ENCODE results near the gene CLDN6.
A peak's percentile ranks its signal among the peaks of the same experiment; 100 is the strongest.
"Not testable (repeated sequence)": the region's sequence is repeated elsewhere in the genome, so short reads cannot be mapped to it uniquely, and the experiment has no call there.

CLDN6 gene

DNA sequence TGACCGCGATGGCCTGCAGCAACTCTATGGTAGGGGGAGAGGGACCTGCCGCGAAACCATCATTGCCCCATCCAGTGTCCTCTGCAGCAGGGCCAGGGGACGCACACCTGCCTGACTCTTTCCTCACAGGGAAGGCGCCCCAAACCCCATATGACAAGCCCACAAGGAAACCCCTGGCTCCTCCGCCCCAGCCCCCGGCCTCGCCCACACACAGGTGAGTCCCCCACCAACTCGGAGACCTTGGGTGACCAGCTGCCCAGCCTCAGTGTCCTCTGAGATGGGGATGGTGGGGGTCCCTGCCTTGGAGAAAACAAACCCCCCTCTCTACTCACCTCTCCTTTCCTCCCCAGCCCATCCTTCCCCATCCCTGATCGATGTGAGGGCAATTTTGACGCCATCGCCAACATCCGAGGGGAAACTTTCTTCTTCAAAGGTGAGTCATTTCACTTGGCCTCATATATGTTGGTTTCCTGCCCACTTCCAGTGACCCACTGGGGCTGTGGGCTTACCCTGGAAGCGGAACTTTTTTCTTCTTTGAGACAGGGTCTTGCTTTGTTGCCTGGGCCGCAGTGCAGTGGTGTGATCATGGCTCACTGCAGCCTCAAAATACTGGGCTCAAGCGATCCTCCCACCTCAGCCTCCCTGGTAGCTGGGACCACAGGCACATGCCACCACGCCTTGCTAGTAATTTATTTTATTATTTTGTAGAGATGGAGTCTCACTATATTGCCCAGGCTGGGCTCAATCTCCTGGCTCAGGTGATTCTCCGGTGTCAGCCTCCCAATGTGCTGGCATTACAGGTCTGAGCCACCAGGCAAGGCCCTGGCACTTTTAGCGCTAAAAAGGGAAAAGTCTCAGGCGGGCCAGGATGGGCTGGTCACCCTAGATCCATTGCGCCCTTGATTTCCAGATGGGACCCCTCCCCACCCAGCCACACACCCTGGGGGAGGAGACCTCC is 39.5 kb upstream of the CLDN6 start:
- Histone ChIP-seq H3K79me2 (ENCODE audit: low read length) (no peaks in the 10 kb centered on the region), H3K4me3 (ENCODE audit: low read length) (peak overlapping the region; percentile 82), H3K36me3 (replicated peaks; ENCODE audit: low read depth, low read length) (no peaks in the 10 kb centered on the region), H4K20me1 (ENCODE audit: insufficient read depth, low read length) (0 out of 2 replicates have a peak, but pooled peaks cover 4% of the 10 kb centered on the region), H3K9ac (ENCODE audit: low read length) (no peak overlapping the region), H3K27me3 (ENCODE audit: low read depth, low read length) (peaks cover 5% of the 10 kb centered on the region; the same call in 1 of the 2 replicates), H2AFZ (ENCODE audit: low read depth, low read length) (no peak overlapping the region), H3K9me3 (ENCODE audit: insufficient read depth, low read length) (no peaks in the 10 kb centered on the region), H3K27ac (ENCODE audit: low read length) (no peak overlapping the region), H3K4me2 (ENCODE audit: low read length) (peak overlapping the region; percentile 93), H3K4me1 (ENCODE audit: low read length) (peaks cover 6% of the 10 kb centered on the region)
- TF ChIP-seq EZH2phosphoT487 (IDR thresholded peaks at IDR 0.05; ENCODE audit: low read depth), result no peak
- TF ChIP-seq, protein P1, sequence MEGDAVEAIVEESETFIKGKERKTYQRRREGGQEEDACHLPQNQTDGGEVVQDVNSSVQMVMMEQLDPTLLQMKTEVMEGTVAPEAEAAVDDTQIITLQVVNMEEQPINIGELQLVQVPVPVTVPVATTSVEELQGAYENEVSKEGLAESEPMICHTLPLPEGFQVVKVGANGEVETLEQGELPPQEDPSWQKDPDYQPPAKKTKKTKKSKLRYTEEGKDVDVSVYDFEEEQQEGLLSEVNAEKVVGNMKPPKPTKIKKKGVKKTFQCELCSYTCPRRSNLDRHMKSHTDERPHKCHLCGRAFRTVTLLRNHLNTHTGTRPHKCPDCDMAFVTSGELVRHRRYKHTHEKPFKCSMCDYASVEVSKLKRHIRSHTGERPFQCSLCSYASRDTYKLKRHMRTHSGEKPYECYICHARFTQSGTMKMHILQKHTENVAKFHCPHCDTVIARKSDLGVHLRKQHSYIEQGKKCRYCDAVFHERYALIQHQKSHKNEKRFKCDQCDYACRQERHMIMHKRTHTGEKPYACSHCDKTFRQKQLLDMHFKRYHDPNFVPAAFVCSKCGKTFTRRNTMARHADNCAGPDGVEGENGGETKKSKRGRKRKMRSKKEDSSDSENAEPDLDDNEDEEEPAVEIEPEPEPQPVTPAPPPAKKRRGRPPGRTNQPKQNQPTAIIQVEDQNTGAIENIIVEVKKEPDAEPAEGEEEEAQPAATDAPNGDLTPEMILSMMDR (IDR thresholded peaks at IDR 0.05; ENCODE audit: low read depth, low read length), result no peak

DNA sequence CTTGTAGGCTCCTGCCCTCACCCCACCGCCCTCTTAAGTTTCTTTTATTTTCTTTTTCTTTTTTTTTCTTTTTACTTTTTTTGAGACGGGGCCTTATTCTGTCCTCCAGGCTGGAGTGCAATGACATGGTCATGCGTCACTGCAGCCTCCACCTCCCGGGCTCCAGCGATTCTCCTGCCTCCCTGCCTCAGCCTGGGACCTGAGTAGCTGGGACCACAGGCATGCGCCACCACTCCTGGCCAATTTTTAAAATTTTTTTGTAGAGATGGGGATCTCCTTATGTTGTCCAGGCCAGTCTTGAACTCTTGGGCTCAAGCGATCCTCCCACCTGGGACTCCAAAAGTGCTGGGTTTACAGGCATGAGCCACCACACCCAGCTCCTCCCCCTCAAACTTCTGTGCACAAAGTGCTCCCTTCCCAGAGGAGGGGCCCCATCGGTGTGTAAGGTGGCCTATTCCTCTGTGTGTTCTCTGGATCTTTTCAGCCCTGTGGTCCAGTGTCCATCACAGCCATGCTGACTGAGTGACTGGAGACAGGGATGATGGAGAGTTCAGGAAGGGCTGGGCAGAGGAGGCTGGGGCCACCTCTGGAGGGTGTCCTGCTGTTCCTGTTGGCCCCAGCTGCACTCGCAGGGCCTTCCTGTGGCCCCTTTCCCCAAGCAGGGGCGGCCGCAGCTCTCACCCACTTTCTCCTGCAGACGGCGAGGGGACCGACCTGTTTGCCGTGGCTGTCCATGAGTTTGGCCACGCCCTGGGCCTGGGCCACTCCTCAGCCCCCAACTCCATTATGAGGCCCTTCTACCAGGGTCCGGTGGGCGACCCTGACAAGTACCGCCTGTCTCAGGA is 38.6 kb upstream of the CLDN6 start:
- H3K4me3 ChIP-seq (ENCODE audit: low read length), result no peak overlapping the region
- no peak overlapping the region for H3K4me2 ChIP-seq (ENCODE audit: low read length)
- H3K4me1 ChIP-seq (ENCODE audit: low read length), result peaks cover 6% of the 10 kb centered on the region
- H4K20me1 ChIP-seq (ENCODE audit: insufficient read depth, low read length), result 0 out of 2 replicates have a peak, but pooled peaks cover 4% of the 10 kb centered on the region
- H3K79me2 ChIP-seq (ENCODE audit: low read length), result no peaks in the 10 kb centered on the region
- no peaks in the 10 kb centered on the region for H3K36me3 ChIP-seq (replicated peaks; ENCODE audit: low read depth, low read length)
- H3K9ac ChIP-seq (ENCODE audit: low read length), result no peak overlapping the region
- H3K27ac ChIP-seq (ENCODE audit: low read length), result no peak overlapping the region
- no peak for TF ChIP-seq EZH2phosphoT487 (IDR thresholded peaks at IDR 0.05; ENCODE audit: low read depth)
- TF ChIP-seq, protein P1 (IDR thresholded peaks at IDR 0.05; ENCODE audit: low read depth, low read length), result no peak
- H2AFZ ChIP-seq (ENCODE audit: low read depth, low read length), result no peak overlapping the region
- H3K27me3 ChIP-seq (ENCODE audit: low read depth, low read length), result peaks cover 5% of the 10 kb centered on the region; the same call in 1 of the 2 replicates
- no peaks in the 10 kb centered on the region for H3K9me3 ChIP-seq (ENCODE audit: insufficient read depth, low read length)

DNA sequence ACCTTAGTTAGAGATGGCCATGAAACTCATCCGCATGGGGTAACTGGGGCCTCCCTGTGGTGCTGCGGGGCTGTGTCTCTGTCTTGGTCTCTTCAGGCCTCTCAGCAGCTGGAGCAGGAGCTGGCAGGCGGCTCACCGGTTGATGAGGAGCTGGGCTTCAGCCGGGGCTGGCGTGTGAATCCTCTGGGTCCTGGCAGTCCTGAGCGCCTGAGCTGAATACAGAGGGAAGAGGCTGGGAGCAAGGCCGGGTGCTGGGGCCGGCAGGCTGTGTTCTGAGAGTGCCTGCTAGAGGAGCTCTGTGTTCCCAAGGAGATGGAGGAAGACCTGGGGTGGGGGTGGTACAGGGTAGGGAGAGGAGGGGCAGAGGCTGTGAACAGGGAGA is 37.7 kb upstream of the CLDN6 start:
- not testable (repeated sequence) for H3K79me2 ChIP-seq (ENCODE audit: low read length); H2AFZ ChIP-seq (ENCODE audit: low read depth, low read length); H3K36me3 ChIP-seq (replicated peaks; ENCODE audit: low read depth, low read length); H3K4me2 ChIP-seq (ENCODE audit: low read length); H3K4me1 ChIP-seq (ENCODE audit: low read length); H3K9me3 ChIP-seq (ENCODE audit: insufficient read depth, low read length); H4K20me1 ChIP-seq (ENCODE audit: insufficient read depth, low read length); H3K9ac ChIP-seq (ENCODE audit: low read length); H3K27ac ChIP-seq (ENCODE audit: low read length); H3K4me3 ChIP-seq (ENCODE audit: low read length); H3K27me3 ChIP-seq (ENCODE audit: low read depth, low read length)

DNA sequence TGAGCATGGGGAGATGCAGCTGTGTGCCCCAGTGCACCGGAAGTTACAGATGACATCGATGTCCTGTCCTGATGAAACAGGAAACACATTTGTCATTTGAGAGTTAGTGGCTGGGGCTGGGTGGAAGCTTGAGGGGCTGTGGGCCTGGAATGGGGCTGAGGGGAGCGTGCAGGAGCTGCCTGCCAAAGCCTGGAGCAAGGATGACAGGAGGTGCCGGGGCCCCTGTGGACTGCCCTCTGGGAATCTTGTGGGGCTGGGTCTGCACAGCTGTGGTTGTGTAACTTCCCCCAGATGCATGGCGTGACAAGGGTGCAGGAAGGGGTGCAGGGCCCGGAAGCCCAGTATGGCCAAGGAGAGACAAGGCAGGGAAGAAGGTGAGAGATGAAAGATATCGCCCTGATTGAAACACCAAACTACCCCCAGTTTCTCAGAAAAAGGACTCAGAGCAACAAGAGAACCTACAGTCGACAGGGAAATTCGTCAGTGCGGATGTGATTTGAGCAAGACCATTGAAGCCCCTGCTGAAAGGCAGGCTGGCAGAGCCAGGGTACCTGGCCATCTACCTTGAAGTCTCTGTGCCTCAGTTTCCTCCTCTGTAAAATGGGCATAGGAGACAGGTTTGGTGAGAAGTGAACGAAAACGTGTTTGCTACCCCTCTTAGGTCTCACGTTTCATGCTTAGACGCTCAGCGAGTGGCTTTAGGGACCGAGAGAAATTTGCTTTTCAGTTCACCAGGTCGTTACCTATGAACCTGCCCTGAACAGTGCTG is 37.2 kb upstream of the CLDN6 start:
- Histone ChIP-seq H3K27me3 (ENCODE audit: low read depth, low read length) (peaks cover under 1% of the 10 kb centered on the region; the same call in 1 of the 2 replicates), H4K20me1 (ENCODE audit: insufficient read depth, low read length) (0 out of 2 replicates have a peak, but pooled peaks cover 4% of the 10 kb centered on the region), H3K9ac (ENCODE audit: low read length) (no peak overlapping the region), H2AFZ (ENCODE audit: low read depth, low read length) (no peak overlapping the region), H3K4me3 (ENCODE audit: low read length) (no peak overlapping the region), H3K79me2 (ENCODE audit: low read length) (no peaks in the 10 kb centered on the region), H3K27ac (ENCODE audit: low read length) (no peak overlapping the region), H3K9me3 (ENCODE audit: insufficient read depth, low read length) (no peaks in the 10 kb centered on the region), H3K4me1 (ENCODE audit: low read length) (peaks cover 6% of the 10 kb centered on the region), H3K4me2 (ENCODE audit: low read length) (no peak overlapping the region), H3K36me3 (replicated peaks; ENCODE audit: low read depth, low read length) (no peaks in the 10 kb centered on the region)
- TF ChIP-seq, protein P1 (IDR thresholded peaks at IDR 0.05; ENCODE audit: low read depth, low read length), result no peak
- TF ChIP-seq EZH2phosphoT487 (IDR thresholded peaks at IDR 0.05; ENCODE audit: low read depth), result no peak

DNA sequence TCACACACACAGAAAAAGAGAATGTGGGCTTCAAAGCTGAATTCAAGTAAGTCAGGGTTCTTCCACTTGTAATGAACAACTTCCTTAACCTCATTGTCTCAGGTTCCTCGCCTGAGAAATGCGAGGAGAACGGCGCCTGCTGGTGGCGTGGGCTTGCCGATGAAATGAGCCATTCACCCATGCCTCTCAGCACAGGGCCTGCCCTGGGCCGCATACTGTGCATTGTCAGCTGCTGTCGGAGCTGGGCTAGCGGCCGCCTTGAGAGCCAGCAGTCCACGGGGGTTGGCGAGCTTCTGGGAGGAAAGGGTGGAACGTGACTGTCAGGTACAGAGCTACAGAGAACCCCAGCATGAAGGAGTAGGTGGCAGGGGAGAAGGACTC is 35.3 kb upstream of the CLDN6 start:
- not testable (repeated sequence) for H3K4me3 ChIP-seq (ENCODE audit: low read length); H3K36me3 ChIP-seq (replicated peaks; ENCODE audit: low read depth, low read length); H3K4me2 ChIP-seq (ENCODE audit: low read length); H3K27me3 ChIP-seq (ENCODE audit: low read depth, low read length); H3K9me3 ChIP-seq (ENCODE audit: insufficient read depth, low read length); H3K9ac ChIP-seq (ENCODE audit: low read length); H3K4me1 ChIP-seq (ENCODE audit: low read length); H3K27ac ChIP-seq (ENCODE audit: low read length); H2AFZ ChIP-seq (ENCODE audit: low read depth, low read length); H3K79me2 ChIP-seq (ENCODE audit: low read length); H4K20me1 ChIP-seq (ENCODE audit: insufficient read depth, low read length)

DNA sequence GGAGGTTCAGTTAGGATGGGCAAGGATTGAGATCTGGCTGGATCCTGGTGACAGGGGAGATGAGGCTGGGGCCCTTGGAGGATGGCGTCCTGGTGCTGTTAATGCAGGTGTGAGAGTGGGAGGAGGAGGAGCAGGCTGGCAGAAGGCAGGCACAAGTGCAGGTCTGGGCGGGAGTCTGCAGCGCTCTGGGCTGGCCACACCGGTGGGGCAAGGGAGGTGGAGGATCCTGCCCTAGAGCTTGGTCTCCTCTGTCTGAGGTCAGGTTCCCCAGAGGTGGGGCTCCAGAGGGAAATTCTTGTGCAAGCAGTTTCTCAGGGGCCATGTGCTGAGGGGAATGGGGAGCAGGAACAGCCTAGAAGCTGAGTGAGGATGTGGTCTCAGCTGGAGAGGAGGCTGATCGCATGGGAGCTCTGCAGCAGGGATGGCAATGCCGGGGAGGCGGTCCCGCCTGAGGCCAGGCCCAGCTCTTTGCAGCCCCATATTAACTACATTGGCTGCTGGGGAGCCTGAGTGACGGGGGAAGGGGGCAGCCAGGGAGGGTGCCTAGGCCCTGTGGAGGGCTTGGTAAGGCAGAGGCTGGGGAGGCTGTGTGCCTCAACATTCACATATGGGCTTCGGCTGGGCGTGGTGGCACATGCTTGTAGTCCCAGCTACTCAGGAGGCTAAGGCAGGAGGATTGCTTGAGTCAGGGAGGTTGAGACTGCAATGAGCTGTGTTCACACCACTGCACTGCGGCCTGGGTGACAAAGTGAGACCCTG is 34.8 kb upstream of the CLDN6 start:
- not testable (repeated sequence) for H3K36me3 ChIP-seq (replicated peaks; ENCODE audit: low read depth, low read length); H3K9me3 ChIP-seq (ENCODE audit: insufficient read depth, low read length); H3K79me2 ChIP-seq (ENCODE audit: low read length); H3K4me1 ChIP-seq (ENCODE audit: low read length); H3K4me2 ChIP-seq (ENCODE audit: low read length); H3K27ac ChIP-seq (ENCODE audit: low read length); H2AFZ ChIP-seq (ENCODE audit: low read depth, low read length); H3K4me3 ChIP-seq (ENCODE audit: low read length); H3K9ac ChIP-seq (ENCODE audit: low read length); H3K27me3 ChIP-seq (ENCODE audit: low read depth, low read length); H4K20me1 ChIP-seq (ENCODE audit: insufficient read depth, low read length)

Data from OCI-LY3 (cell line).